Mucosa of descending colon (tissue), 3 donors: ENCODE results near the gene MSANTD4. TPM values are rescaled to one million over a fixed set of nuclear protein-coding genes. Genes with fewer than 3 reads are reported as not detected.

Source experiments
- ATAC-seq: fragments of 200-7000 bp; cut with Tn5 transposase; one replicate; pipeline ENCODE4 v1.9.1; 2020; ENCODE audit warnings: mild to moderate bottlenecking, moderate library complexity
- DNase-seq, 3 donors: peaks; one replicate each; pipeline ENCODE4 v3.0.0-alpha.2; 2020
- H3K36me3 ChIP-seq: fragments of 200-600 bp; one replicate; pipeline ENCODE4 v1.8.0; 2021; ENCODE audit warnings: low read depth, mild to moderate bottlenecking
- H3K4me1 ChIP-seq: fragments of 200-600 bp; one replicate; pipeline ENCODE4 v1.8.0; 2021; ENCODE audit warnings: low read depth, mild to moderate bottlenecking
- H3K4me3 ChIP-seq: fragments of 200-600 bp; one replicate; pipeline ENCODE4 v1.8.0; 2021; ENCODE audit warnings: mild to moderate bottlenecking
- H3K9me3 ChIP-seq: fragments of 200-600 bp; one replicate; pipeline ENCODE4 v1.8.0; 2021; ENCODE audit warnings: mild to moderate bottlenecking
- intact Hi-C, 2 donors: fragments of 100-400 bp; cut with DNase I in 1 of 2; cut with micrococcal nuclease in 1 of 2; formaldehyde crosslinking; loops; one replicate each; pipeline versions ENCODE4 v1.11.0 to v1.11.1; 2022; cut with DNase I, micrococcal nuclease
- total RNA-seq, 3 donors: library from RNA; stranded (reverse); fragmentation: NEBNext Ultra II Directional in 2 of 3; extraction: Animal tissue kit (Norgen Biotek cat#: 25700) in 2 of 3; gene quantifications; one replicate each; pipeline versions ENCODE4 v1.2.1 to v1.2.4, GENCODE V29; 2021 to 2023
- TF ChIP-seq, protein P1 (sequence below): fragments of 200-600 bp; IDR thresholded peaks from one replicate; pipeline ENCODE4 v1.8.0; 2022; ENCODE audit warnings: antibody characterized with exemption, mild to moderate bottlenecking
- donor health status: DM: no; HTN: no; CAD: no; lungs with moderate emphysema.
- donor health status: DM: no; HTN: no; CAD: no.
- donor health status: DM: no; HTN: yes; CAD: no.

The MSANTD4 gene
- total RNA-seq, 3 donors from 2014 or later: 6.2 to 21.3 (median 7.8) TPM

DNA sequence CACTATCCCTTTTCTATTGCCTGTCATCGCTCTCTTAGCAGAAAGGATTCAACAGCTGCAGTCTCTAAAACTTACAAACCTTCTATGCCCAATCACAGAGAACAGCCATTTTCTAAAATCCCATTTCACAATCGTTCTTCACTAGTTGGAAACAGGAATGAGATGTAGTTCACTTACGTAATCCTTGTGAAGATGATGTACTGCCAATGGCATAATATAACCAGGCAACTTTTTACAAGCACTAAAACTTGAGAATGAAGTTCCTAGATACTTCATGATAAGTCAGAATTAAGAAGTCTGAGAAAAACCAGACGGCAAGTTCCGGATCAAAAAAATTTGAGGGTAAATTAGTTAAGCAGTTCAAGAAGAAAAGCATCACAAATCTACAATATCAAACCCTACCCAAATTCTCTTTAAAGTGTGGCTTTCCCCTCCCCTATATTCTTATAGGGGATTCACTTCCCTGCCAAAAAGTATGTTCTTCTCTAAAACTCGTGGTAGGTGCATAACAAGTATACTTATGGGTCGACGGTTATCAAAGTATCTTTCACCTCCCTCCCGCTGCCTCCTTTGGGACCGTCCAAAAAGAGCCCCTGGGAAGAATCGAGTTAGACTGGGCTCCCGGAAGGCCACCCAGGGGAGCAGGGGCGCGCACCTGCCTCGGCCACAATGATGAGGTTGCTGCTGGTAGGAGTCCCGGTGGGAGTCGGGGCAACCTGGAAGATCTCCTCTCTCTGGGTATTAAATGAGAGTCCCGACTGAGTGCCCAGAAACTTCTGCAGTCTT is 666 bp downstream of the MSANTD4 start:
- Histone ChIP-seq H3K4me3 (peak overlapping the region; percentile 60), H3K9me3 (no peaks in the 10 kb centered on the region), H3K36me3 (no peaks in the 10 kb centered on the region), H3K4me1 (peaks cover 3% of the 10 kb centered on the region)
- TF ChIP-seq, protein P1, sequence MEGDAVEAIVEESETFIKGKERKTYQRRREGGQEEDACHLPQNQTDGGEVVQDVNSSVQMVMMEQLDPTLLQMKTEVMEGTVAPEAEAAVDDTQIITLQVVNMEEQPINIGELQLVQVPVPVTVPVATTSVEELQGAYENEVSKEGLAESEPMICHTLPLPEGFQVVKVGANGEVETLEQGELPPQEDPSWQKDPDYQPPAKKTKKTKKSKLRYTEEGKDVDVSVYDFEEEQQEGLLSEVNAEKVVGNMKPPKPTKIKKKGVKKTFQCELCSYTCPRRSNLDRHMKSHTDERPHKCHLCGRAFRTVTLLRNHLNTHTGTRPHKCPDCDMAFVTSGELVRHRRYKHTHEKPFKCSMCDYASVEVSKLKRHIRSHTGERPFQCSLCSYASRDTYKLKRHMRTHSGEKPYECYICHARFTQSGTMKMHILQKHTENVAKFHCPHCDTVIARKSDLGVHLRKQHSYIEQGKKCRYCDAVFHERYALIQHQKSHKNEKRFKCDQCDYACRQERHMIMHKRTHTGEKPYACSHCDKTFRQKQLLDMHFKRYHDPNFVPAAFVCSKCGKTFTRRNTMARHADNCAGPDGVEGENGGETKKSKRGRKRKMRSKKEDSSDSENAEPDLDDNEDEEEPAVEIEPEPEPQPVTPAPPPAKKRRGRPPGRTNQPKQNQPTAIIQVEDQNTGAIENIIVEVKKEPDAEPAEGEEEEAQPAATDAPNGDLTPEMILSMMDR: no peak
- intact Hi-C loops: loop anchor here in 1 of 2 donors (10.0 kb wide), 1 partner anchor 53 kb away; the partner anchor contains the start of genes AASDHPPT and KBTBD3
- DNase-seq: no peak
- peak; percentile 2 for ATAC-seq

DNA sequence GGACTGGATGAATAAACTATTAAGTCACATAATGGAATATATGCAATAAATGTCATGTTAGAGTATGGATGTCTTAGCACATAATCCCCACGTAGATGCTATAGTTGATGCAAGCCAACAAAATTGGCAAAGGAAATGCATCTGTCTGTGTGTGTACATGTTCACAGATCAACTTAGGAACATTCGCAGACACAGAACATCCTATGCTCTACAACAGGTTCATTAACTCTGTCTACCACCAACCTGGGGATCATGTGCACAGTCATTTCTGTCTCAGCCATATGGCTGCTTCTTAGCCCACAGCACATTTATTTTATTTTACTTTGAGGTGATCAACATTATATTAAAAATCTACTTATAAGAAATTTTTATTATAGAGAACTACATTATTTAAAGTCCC is 4.9 kb downstream of the MSANTD4 start:
- ATAC-seq (no peak), DNase-seq (no peak)
- intact Hi-C loops: no loop called here
- H3K9me3 ChIP-seq: no peaks in the 10 kb centered on the region
- H3K36me3 ChIP-seq: no peaks in the 10 kb centered on the region
- H3K4me1 ChIP-seq: peaks cover 3% of the 10 kb centered on the region
- no peak overlapping the region for H3K4me3 ChIP-seq
- TF ChIP-seq, protein P1: no peak

DNA sequence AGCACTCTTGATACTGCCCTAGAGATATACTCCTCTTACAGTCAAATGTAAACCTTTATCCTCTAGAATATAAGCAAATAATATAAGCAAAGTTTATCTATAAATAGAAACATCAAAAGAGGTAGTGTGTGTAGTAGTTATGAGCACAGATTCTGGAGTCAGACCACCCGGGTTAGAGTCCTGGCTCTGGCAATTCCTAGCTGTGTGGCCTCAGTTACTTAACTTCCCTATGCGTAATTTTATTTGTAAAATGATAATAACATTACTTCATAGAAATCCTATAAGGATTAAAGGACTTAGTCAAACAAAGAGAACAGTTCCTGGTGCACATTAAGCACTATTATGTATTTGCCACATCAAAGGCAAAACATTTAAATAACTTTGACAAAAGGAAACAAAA is 7.0 kb downstream of the MSANTD4 start:
- Histone ChIP-seq H3K4me3 (no peak overlapping the region), H3K4me1 (no peaks in the 10 kb centered on the region), H3K9me3 (no peaks in the 10 kb centered on the region), H3K36me3 (no peaks in the 10 kb centered on the region)
- ATAC-seq (no peak), DNase-seq (no peak)
- TF ChIP-seq, protein P1: no peak
- intact Hi-C loops: no loop called here

DNA sequence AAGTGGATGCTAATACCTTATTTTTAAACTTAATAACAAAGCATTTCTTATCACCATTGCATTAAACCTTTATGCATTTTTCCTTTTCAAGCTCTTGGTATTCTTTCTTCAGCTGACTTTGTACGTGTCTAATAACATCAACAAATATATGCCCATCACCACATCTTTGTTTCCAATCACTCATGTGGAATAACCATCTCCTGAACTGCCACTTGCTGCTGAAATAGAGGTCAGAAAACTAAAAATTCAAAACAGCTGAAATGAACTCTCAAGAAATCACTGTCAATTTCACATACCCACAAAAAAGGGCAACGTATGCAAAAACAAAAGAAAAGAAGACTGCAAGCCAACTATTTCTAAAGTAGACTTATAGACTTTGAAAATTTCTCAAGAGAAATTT is 7.4 kb downstream of the MSANTD4 start:
- Histone ChIP-seq H3K4me3 (no peak overlapping the region), H3K4me1 (no peaks in the 10 kb centered on the region), H3K36me3 (no peaks in the 10 kb centered on the region), H3K9me3 (no peaks in the 10 kb centered on the region)
- TF ChIP-seq, protein P1: no peak
- intact Hi-C loops: no loop called here
- no peak for DNase-seq
- no peak for ATAC-seq

DNA sequence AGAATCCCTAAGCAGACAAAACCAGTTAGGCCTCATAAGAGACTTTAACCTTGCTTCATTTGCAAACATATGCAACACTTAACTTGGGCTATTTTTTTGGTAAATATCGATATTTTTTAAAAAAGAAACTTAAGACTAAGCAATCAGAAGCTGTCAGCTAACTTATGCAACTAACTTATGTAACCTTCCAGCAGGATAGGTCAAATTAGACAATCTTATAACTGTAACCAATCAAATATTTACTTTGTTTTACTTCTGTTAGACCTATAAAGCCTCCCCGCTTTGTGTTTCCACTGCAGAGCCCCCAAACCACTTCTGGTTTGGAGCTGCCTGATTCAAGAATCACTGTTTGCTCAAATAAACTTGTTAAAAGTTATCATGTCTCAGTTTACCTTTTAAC is 8.0 kb downstream of the MSANTD4 start:
- ATAC-seq (no peak), DNase-seq (no peak)
- Histone ChIP-seq H3K4me1 (no peaks in the 10 kb centered on the region), H3K36me3 (no peaks in the 10 kb centered on the region), H3K4me3 (no peak overlapping the region), H3K9me3 (no peaks in the 10 kb centered on the region)
- TF ChIP-seq, protein P1: no peak
- intact Hi-C loops: no loop called here
